NCI-H1105 (cell line): ENCODE results near the gene CAMK2B.

Experiments
- DNase-seq: peaks from one replicate; lab custom pipeline; 2025; lab: John Stamatoyannopoulos, UW

CAMK2B gene

GRCh38 chr7:44273681-44274622 lies 51.4 kb downstream of the CAMK2B start:
- no peak for DNase-seq

GRCh38 chr7:44272981-44273380 lies 52.4 kb downstream of the CAMK2B start:
- DNase-seq = no peak

- no peak for DNase-seq
Observed at GRCh38 chr7:44272456-44272855, 52.9 kb downstream of the CAMK2B start.

GRCh38 chr7:44269943-44270493 lies 55.4 kb downstream of the CAMK2B start:
- DNase-seq = no peak

- no peak for DNase-seq
Observed at GRCh38 chr7:44269417-44269816, 56.0 kb downstream of the CAMK2B start.

GRCh38 chr7:44268671-44269070 lies 56.7 kb downstream of the CAMK2B start:
- DNase-seq = no peak

GRCh38 chr7:44267719-44268421 lies 57.5 kb downstream of the CAMK2B start:
- DNase-seq = no peak

- DNase-seq = no peak
Observed at GRCh38 chr7:44267178-44267577, 58.2 kb downstream of the CAMK2B start.

GRCh38 chr7:44266526-44266925 lies 58.9 kb downstream of the CAMK2B start:
- no peak for DNase-seq

GRCh38 chr7:44265728-44266127 lies 59.7 kb downstream of the CAMK2B start:
- DNase-seq = no peak

- DNase-seq = peak; percentile 93
Observed at GRCh38 chr7:44264221-44264931, 61.0 kb downstream of the CAMK2B start.

GRCh38 chr7:44263326-44264082 lies 61.9 kb downstream of the CAMK2B start:
- DNase-seq = no peak

GRCh38 chr7:44262031-44262430 lies 63.4 kb downstream of the CAMK2B start:
- DNase-seq = no peak

- no peak for DNase-seq
Observed at GRCh38 chr7:44261240-44261639, 64.2 kb downstream of the CAMK2B start.

GRCh38 chr7:44259547-44260457 lies 65.6 kb downstream of the CAMK2B start:
- no peak for DNase-seq

GRCh38 chr7:44258865-44259546 lies 66.4 kb downstream of the CAMK2B start:
- DNase-seq = no peak

GRCh38 chr7:44258423-44258760 lies 67.0 kb downstream of the CAMK2B start:
- DNase-seq = no peak

- DNase-seq = no peak
Observed at GRCh38 chr7:44257618-44258422, 67.6 kb downstream of the CAMK2B start.

- no peak for DNase-seq
Observed at GRCh38 chr7:44257213-44257612, 68.2 kb downstream of the CAMK2B start.
